GM23248 (cell line): ENCODE measurements around the gene VAV2. TPM values are rescaled to one million over a fixed set of nuclear protein-coding genes. Genes with fewer than 3 reads are reported as not detected.

ENCODE experiments used
- DNase-seq: peaks from one replicate; pipeline ENCODE4 v3.0.0-alpha.2; 2015
- H2AFZ ChIP-seq: fragments of 200-600 bp; sonication (generic); 2 replicates; pipeline ENCODE4 v1.6.1; 2016; ENCODE audit warnings: antibody characterized with exemption
- H3F3A ChIP-seq: fragments of 200-600 bp; sonication (generic); 2 replicates; pipeline ENCODE4 v1.6.1; 2016; ENCODE audit warnings: mild to moderate bottlenecking, antibody characterized with exemption, mixed run types; ENCODE audit not compliant: insufficient read depth
- H3K27ac ChIP-seq: fragments of 200-600 bp; sonication (generic); 2 replicates; pipeline ENCODE4 v1.5.1; 2016; ENCODE audit warnings: mild to moderate bottlenecking
- H3K27me3 ChIP-seq: fragments of 200-600 bp; sonication (generic); replicated peaks from 2 replicates; pipeline ENCODE4 v1.6.1; 2016; ENCODE audit warnings: mild to moderate bottlenecking; ENCODE audit not compliant: insufficient read depth
- H3K36me3 ChIP-seq: fragments of 200-600 bp; sonication (generic); 2 replicates; pipeline ENCODE4 v1.6.1; 2016; ENCODE audit warnings: low read depth, mild to moderate bottlenecking
- H3K4me1 ChIP-seq: fragments of 200-600 bp; sonication (generic); 2 replicates; pipeline ENCODE4 v1.6.1; 2016; ENCODE audit warnings: mild to moderate bottlenecking; ENCODE audit not compliant: insufficient read depth
- H3K4me2 ChIP-seq: fragments of 200-600 bp; sonication (generic); one replicate; pipeline ENCODE4 v1.6.1; 2016; ENCODE audit warnings: mild to moderate bottlenecking; ENCODE audit not compliant: unreplicated experiment
- H3K4me3 ChIP-seq: fragments of 200-600 bp; sonication (generic); 2 replicates; pipeline ENCODE4 v1.5.1; 2016; ENCODE audit warnings: mild to moderate bottlenecking
- H3K79me2 ChIP-seq: fragments of 200-600 bp; sonication (generic); 2 replicates; pipeline ENCODE4 v1.6.1; 2016; ENCODE audit warnings: mild to moderate bottlenecking; ENCODE audit not compliant: insufficient read depth
- H3K9ac ChIP-seq: fragments of 200-600 bp; sonication (generic); 2 replicates; pipeline ENCODE4 v1.6.1; 2016; ENCODE audit warnings: mild to moderate bottlenecking
- H3K9me2 ChIP-seq: fragments of 200-600 bp; sonication (generic); 2 replicates; pipeline ENCODE4 v1.6.1; 2016; ENCODE audit warnings: mixed run types, mild to moderate bottlenecking, moderate library complexity; ENCODE audit not compliant: insufficient read depth
- H3K9me3 ChIP-seq: fragments of 200-600 bp; sonication (generic); one replicate; pipeline ENCODE4 v1.6.1; 2017; ENCODE audit warnings: low read depth
- H4K20me1 ChIP-seq: fragments of 200-600 bp; sonication (generic); 2 replicates; pipeline ENCODE4 v1.6.0; 2016; ENCODE audit not compliant: insufficient read depth
- EZH2 ChIP-seq: fragments of 200-600 bp; sonication (generic); IDR thresholded peaks from 2 replicates; pipeline ENCODE4 v1.6.1; 2018; ENCODE audit warnings: antibody characterized with exemption, mild to moderate bottlenecking; ENCODE audit not compliant: insufficient read depth, poor library complexity, severe bottlenecking
- EZH2phosphoT487 ChIP-seq: fragments of 200-600 bp; sonication (generic); IDR thresholded peaks from 2 replicates; pipeline ENCODE4 v1.6.1; 2018; ENCODE audit warnings: antibody characterized with exemption, moderate library complexity, mild to moderate bottlenecking, low read depth; ENCODE audit not compliant: insufficient read depth
- WGBS, 2 experiments: methylation state at CpG; one replicate each; pipeline ENCODE4 v1.1.6; 2015 to 2017; ENCODE audit warnings: low lambda C conversion rate in 2 of 2, low coverage in 1 of 2; ENCODE audit errors: missing lambda C conversion rate in 2 of 2; 5-methylcytosine and 5-hydroxymethylcytosine counted together
- in situ Hi-C: fragments of 300-500 bp; cut with MboI; formaldehyde crosslinking; loops from 2 replicates; pipeline ENCODE4 v1.15.0; 2020
- polyA plus RNA-seq: library from polyadenylated mRNA; unstranded; fragments of >200 nt; fragmentation: Nextera tagmentation; extraction: Ambion mirVana; gene quantifications from 2 replicates; pipeline ENCODE4 v1.2.1, GENCODE V29; 2016
- total RNA-seq: library from RNA; depleted of rRNA; stranded (reverse); fragments of >200 nt; shearing (Covaris generic); gene quantifications from 2 replicates; pipeline ENCODE4 v1.2.3, GENCODE V29; 2014; rRNA removed

The VAV2 gene
- total and polyA plus RNA-seq, 2 experiments from 2014 or later: 6.7 to 9.0 TPM

GRCh38 chr9:133714606-133715294, 277.4 kb downstream of the VAV2 start:
- H3K4me2 ChIP-seq: no peak overlapping the region
- H3K9me2 ChIP-seq: no peaks in the 10 kb centered on the region
- no peak overlapping the region for H3K9ac ChIP-seq
- H2AFZ ChIP-seq: no peak overlapping the region
- DNase-seq: no peak
- in situ Hi-C loops: no loop called here
- H3K4me1 ChIP-seq: no peaks in the 10 kb centered on the region
- no peak overlapping the region for H3K27ac ChIP-seq
- WGBS, 2 experiments: 69 to 77% methylated on average over 15 of the region's 15 CpGs
- no peaks in the 10 kb centered on the region for H3K36me3 ChIP-seq
- H4K20me1 ChIP-seq: no peaks in the 10 kb centered on the region
- no peaks in the 10 kb centered on the region for H3K9me3 ChIP-seq
- no peak overlapping the region for H3K4me3 ChIP-seq
- H3K79me2 ChIP-seq: no peaks in the 10 kb centered on the region
- no peak for TF ChIP-seq EZH2phosphoT487
- TF ChIP-seq EZH2: no peak
- no peaks in the 10 kb centered on the region for H3F3A ChIP-seq
- H3K27me3 ChIP-seq: 0 out of 2 replicates have a peak, but pooled peaks cover 3% of the 10 kb centered on the region

- TF ChIP-seq EZH2phosphoT487 (no peak), EZH2 (no peak)
- Histone ChIP-seq H3K4me3 (no peak overlapping the region), H3K36me3 (no peaks in the 10 kb centered on the region), H4K20me1 (no peaks in the 10 kb centered on the region), H3F3A (no peaks in the 10 kb centered on the region), H3K4me1 (no peaks in the 10 kb centered on the region), H3K9me3 (no peaks in the 10 kb centered on the region), H3K27ac (no peak overlapping the region), H3K4me2 (no peak overlapping the region), H3K9me2 (no peaks in the 10 kb centered on the region), H3K9ac (no peak overlapping the region), H2AFZ (no peak overlapping the region), H3K27me3 (0 out of 2 replicates have a peak, but pooled peaks cover 3% of the 10 kb centered on the region), H3K79me2 (no peaks in the 10 kb centered on the region)
- no peak for DNase-seq
- 80 to 88% methylated on average over 16 to 18 of the region's 18 CpGs for WGBS, 2 experiments
- in situ Hi-C loops: no loop called here
Observed at GRCh38 chr9:133713960-133714495, 278.1 kb downstream of the VAV2 start.

GRCh38 chr9:133713150-133713959, 278.8 kb downstream of the VAV2 start:
- Histone ChIP-seq H3K9me3 (no peaks in the 10 kb centered on the region), H3K27me3 (0 out of 2 replicates have a peak, but pooled peaks cover 2% of the 10 kb centered on the region), H3K4me2 (no peak overlapping the region), H3K9ac (no peak overlapping the region), H3K27ac (no peak overlapping the region), H3F3A (no peaks in the 10 kb centered on the region), H3K4me1 (no peaks in the 10 kb centered on the region), H3K79me2 (no peaks in the 10 kb centered on the region), H2AFZ (no peak overlapping the region), H3K4me3 (no peak overlapping the region), H3K9me2 (no peaks in the 10 kb centered on the region), H4K20me1 (no peaks in the 10 kb centered on the region), H3K36me3 (no peaks in the 10 kb centered on the region)
- no peak for TF ChIP-seq EZH2phosphoT487
- TF ChIP-seq EZH2: no peak
- 54 to 63% methylated on average over 25 of the region's 25 CpGs for WGBS, 2 experiments
- no peak for DNase-seq
- in situ Hi-C loops: no loop called here

GRCh38 chr9:133712221-133713100, 279.7 kb downstream of the VAV2 start:
- no peak overlapping the region for H3K4me3 ChIP-seq
- in situ Hi-C loops: no loop called here
- no peak for DNase-seq
- H3K36me3 ChIP-seq: no peaks in the 10 kb centered on the region
- no peak for TF ChIP-seq EZH2phosphoT487
- TF ChIP-seq EZH2: no peak
- H3F3A ChIP-seq: no peaks in the 10 kb centered on the region
- no peak overlapping the region for H3K27ac ChIP-seq
- H2AFZ ChIP-seq: no peak overlapping the region
- no peaks in the 10 kb centered on the region for H3K79me2 ChIP-seq
- H3K27me3 ChIP-seq: no peaks in the 10 kb centered on the region
- H3K9ac ChIP-seq: no peak overlapping the region
- WGBS, 2 experiments: 74 to 75% methylated on average over 22 of the region's 22 CpGs
- H3K9me2 ChIP-seq: no peaks in the 10 kb centered on the region
- H3K4me1 ChIP-seq: no peaks in the 10 kb centered on the region
- H3K4me2 ChIP-seq: no peak overlapping the region
- no peaks in the 10 kb centered on the region for H4K20me1 ChIP-seq
- H3K9me3 ChIP-seq: no peaks in the 10 kb centered on the region

Other genes starting within 250 kb of the VAV2 start
- 25.9 and 36.3 TPM in 2 replicates for gene BRD3OS, start 33.2 kb upstream of the VAV2 start, total RNA-seq
- gene BRD3OS, start 33.2 kb upstream of the VAV2 start, polyA plus RNA-seq: 32.1 and 36.6 TPM in 2 replicates
- 5.5 and 17.5 TPM in 2 replicates for gene BRD3, start 75.7 kb upstream of the VAV2 start, total RNA-seq
- gene BRD3, start 75.7 kb upstream of the VAV2 start, polyA plus RNA-seq: 25.6 and 26.0 TPM in 2 replicates
- 25.9 and 29.2 TPM in 2 replicates for gene WDR5, start 143.8 kb upstream of the VAV2 start, total RNA-seq
- 21.0 and 21.8 TPM in 2 replicates for gene WDR5, start 143.8 kb upstream of the VAV2 start, polyA plus RNA-seq
- gene RNU6ATAC, start 172.2 kb upstream of the VAV2 start, total RNA-seq: not detected in 2 replicates
- gene RNU6ATAC, start 172.2 kb upstream of the VAV2 start, polyA plus RNA-seq: not detected in 2 replicates